ENCODE measurements around the gene RPL3. TPM values are rescaled to one million over a fixed set of nuclear protein-coding genes. Genes with fewer than 3 reads are reported as not detected.
A peak's percentile ranks its signal among the peaks of the same experiment; 100 is the strongest.
"Not testable (repeated sequence)": the region's sequence is repeated elsewhere in the genome, so short reads cannot be mapped to it uniquely, and the experiment has no call there.

The RPL3 gene
- total and polyA plus RNA-seq, 3 experiments from 2014 or later: 2,574 to 3,654 (median 2,607) TPM

- ChIA-PET CTCF (interaction anchor here (0.9 to 2.4 kb wide), 13 partner anchors 8 to 576 kb away, joined by 3 to 13 read pairs (median 3); partner anchors contain the start of gene ATF4), POLR2A (interaction anchor here (0.5 to 1.0 kb wide), 2 partner anchors 183 to 186 kb away, joined by 3 read pairs; no protein-coding TSS in a partner anchor)
- Mint-ChIP-seq H3K4me3 (no peak overlapping the region), H3K27me3 (peaks cover 8 to 18% of the 10 kb centered on the region in 2 donors), H3K9me3 (no peaks in the 10 kb centered on the region), H3K36me3 (no peaks in the 10 kb centered on the region), H3K4me1 (peaks cover 3 to 5% (median 5%) of the 10 kb centered on the region in 3 donors), H3K27ac (peak overlapping the region in 1 of 8 donors; percentile 4)
- DNase-seq: peak; percentile 24 to 70 (median 45)
- H3K9me3 ChIP-seq (ENCODE audit: low read length): no peaks in the 10 kb centered on the region
- H3K27me3 ChIP-seq (ENCODE audit: insufficient read depth, low read length, poor library complexity, severe bottlenecking): no peaks in the 10 kb centered on the region
- H3K27ac ChIP-seq (ENCODE audit: low read depth, low read length): no peak overlapping the region
- H3K36me3 ChIP-seq (ENCODE audit: insufficient read depth, low read length): no peaks in the 10 kb centered on the region
- no peak overlapping the region for H3K4me3 ChIP-seq (ENCODE audit: low read length)
- H3K4me1 ChIP-seq (ENCODE audit: insufficient read depth, low read length): no peaks in the 10 kb centered on the region
Measured at GRCh38 chr22:39343259-39344045, 24.0 kb upstream of the RPL3 start.

GRCh38 chr22:39341179-39341578 lies 21.8 kb upstream of the RPL3 start:
- POLR2A ChIA-PET: no interaction called here
- no peak for DNase-seq
- Histone ChIP-seq H3K4me1 (ENCODE audit: insufficient read depth, low read length) (no peaks in the 10 kb centered on the region), H3K27ac (ENCODE audit: low read depth, low read length) (no peak overlapping the region), H3K9me3 (ENCODE audit: low read length) (no peaks in the 10 kb centered on the region), H3K36me3 (ENCODE audit: insufficient read depth, low read length) (no peaks in the 10 kb centered on the region), H3K4me3 (ENCODE audit: low read length) (no peak overlapping the region), H3K27me3 (ENCODE audit: insufficient read depth, low read length, poor library complexity, severe bottlenecking) (no peaks in the 10 kb centered on the region)
- CTCF ChIA-PET: no interaction called here
- H3K9me3 Mint-ChIP-seq: no peaks in the 10 kb centered on the region
- no peaks in the 10 kb centered on the region for H3K36me3 Mint-ChIP-seq
- H3K4me1 Mint-ChIP-seq: peaks cover 3 to 5% (median 5%) of the 10 kb centered on the region in 3 donors
- peaks cover 7 to 12% of the 10 kb centered on the region in 2 donors for H3K27me3 Mint-ChIP-seq
- H3K27ac Mint-ChIP-seq: no peak overlapping the region
- H3K4me3 Mint-ChIP-seq: no peak overlapping the region

GRCh38 chr22:39339775-39340174 lies 20.4 kb upstream of the RPL3 start:
- H3K4me3 Mint-ChIP-seq; H3K4me1 Mint-ChIP-seq; H3K4me3 ChIP-seq (ENCODE audit: low read length); H3K27me3 ChIP-seq (ENCODE audit: insufficient read depth, low read length, poor library complexity, severe bottlenecking); H3K27ac Mint-ChIP-seq; H3K36me3 ChIP-seq (ENCODE audit: insufficient read depth, low read length); DNase-seq; H3K9me3 ChIP-seq (ENCODE audit: low read length); H3K4me1 ChIP-seq (ENCODE audit: insufficient read depth, low read length); H3K9me3 Mint-ChIP-seq; H3K36me3 Mint-ChIP-seq; H3K27ac ChIP-seq (ENCODE audit: low read depth, low read length); POLR2A ChIA-PET: not testable (repeated sequence)
- CTCF ChIA-PET: interaction anchor here (0.8 kb wide), 1 partner anchor 73 kb away, joined by 3 read pairs; no protein-coding TSS in a partner anchor
- H3K27me3 Mint-ChIP-seq: peaks cover 9 to 12% of the 10 kb centered on the region in 2 donors

GRCh38 chr22:39336411-39336810 lies 17.0 kb upstream of the RPL3 start:
- no peaks in the 10 kb centered on the region for H3K9me3 Mint-ChIP-seq
- ChIA-PET POLR2A (no interaction called here), CTCF (interaction anchor here (0.7 kb wide), 1 partner anchor 610 kb away, joined by 4 read pairs; no protein-coding TSS in a partner anchor)
- Histone ChIP-seq H3K4me1 (ENCODE audit: insufficient read depth, low read length) (peaks cover 5% of the 10 kb centered on the region), H3K36me3 (ENCODE audit: insufficient read depth, low read length) (no peaks in the 10 kb centered on the region), H3K27me3 (ENCODE audit: insufficient read depth, low read length, poor library complexity, severe bottlenecking) (no peaks in the 10 kb centered on the region), H3K9me3 (ENCODE audit: low read length) (no peaks in the 10 kb centered on the region), H3K4me3 (ENCODE audit: low read length) (no peak overlapping the region), H3K27ac (ENCODE audit: low read depth, low read length) (no peak overlapping the region)
- no peak overlapping the region for H3K27ac Mint-ChIP-seq
- H3K4me1 Mint-ChIP-seq: no peaks in the 10 kb centered on the region
- peaks cover 4% of the 10 kb centered on the region in 2 donors for H3K27me3 Mint-ChIP-seq
- H3K36me3 Mint-ChIP-seq: no peaks in the 10 kb centered on the region
- DNase-seq: no peak
- H3K4me3 Mint-ChIP-seq: no peak overlapping the region

- Histone ChIP-seq H3K4me3 (ENCODE audit: low read length) (no peak overlapping the region), H3K27ac (ENCODE audit: low read depth, low read length) (no peak overlapping the region), H3K4me1 (ENCODE audit: insufficient read depth, low read length) (peaks cover 5% of the 10 kb centered on the region), H3K27me3 (ENCODE audit: insufficient read depth, low read length, poor library complexity, severe bottlenecking) (no peaks in the 10 kb centered on the region), H3K9me3 (ENCODE audit: low read length) (no peaks in the 10 kb centered on the region), H3K36me3 (ENCODE audit: insufficient read depth, low read length) (no peaks in the 10 kb centered on the region)
- Mint-ChIP-seq H3K4me3 (no peak overlapping the region), H3K27me3 (peaks cover 0 to 3% of the 10 kb centered on the region in 2 donors), H3K36me3 (no peaks in the 10 kb centered on the region), H3K27ac (no peak overlapping the region), H3K4me1 (no peaks in the 10 kb centered on the region), H3K9me3 (no peaks in the 10 kb centered on the region)
- no peak for DNase-seq
- CTCF ChIA-PET: interaction anchor here (1.3 to 2.1 kb wide), 3 partner anchors 13 to 162 kb away, joined by 3 to 6 read pairs (median 6); partner anchors contain the start of gene RPL3
- POLR2A ChIA-PET: no interaction called here
Measured at GRCh38 chr22:39332441-39333064, 13.1 kb upstream of the RPL3 start.

- CTCF ChIA-PET: interaction anchor here (1.1 to 1.5 kb wide), 3 partner anchors 13 to 200 kb away, joined by 3 to 4 read pairs (median 3); no protein-coding TSS in a partner anchor
- not testable (repeated sequence) for H3K27me3 ChIP-seq (ENCODE audit: insufficient read depth, low read length, poor library complexity, severe bottlenecking); H3K4me1 Mint-ChIP-seq; H3K9me3 ChIP-seq (ENCODE audit: low read length); H3K27ac Mint-ChIP-seq; H3K27ac ChIP-seq (ENCODE audit: low read depth, low read length); H3K4me3 ChIP-seq (ENCODE audit: low read length); H3K36me3 Mint-ChIP-seq; H3K36me3 ChIP-seq (ENCODE audit: insufficient read depth, low read length); H3K4me3 Mint-ChIP-seq; H3K9me3 Mint-ChIP-seq; H3K4me1 ChIP-seq (ENCODE audit: insufficient read depth, low read length); DNase-seq; H3K27me3 Mint-ChIP-seq
- POLR2A ChIA-PET: interaction anchor here (1.0 kb wide), 1 partner anchor 11 kb away, joined by 5 read pairs; the partner anchor contains the start of gene RPL3
Measured at GRCh38 chr22:39330553-39330952, 11.1 kb upstream of the RPL3 start.

GRCh38 chr22:39327995-39328754 lies 8.8 kb upstream of the RPL3 start:
- H3K36me3 ChIP-seq (ENCODE audit: insufficient read depth, low read length): no peaks in the 10 kb centered on the region
- CTCF ChIA-PET: no interaction called here

More at GRCh38 chr22:39327995-39328754, 8.8 kb upstream of the RPL3 start:
- POLR2A ChIA-PET: no interaction called here
- H3K27ac Mint-ChIP-seq: no peak overlapping the region
- Histone ChIP-seq H3K4me1 (ENCODE audit: insufficient read depth, low read length) (peaks cover 5% of the 10 kb centered on the region), H3K4me3 (ENCODE audit: low read length) (no peak overlapping the region), H3K27me3 (ENCODE audit: insufficient read depth, low read length, poor library complexity, severe bottlenecking) (no peaks in the 10 kb centered on the region), H3K27ac (ENCODE audit: low read depth, low read length) (no peak overlapping the region), H3K9me3 (ENCODE audit: low read length) (no peaks in the 10 kb centered on the region)
- no peaks in the 10 kb centered on the region for H3K36me3 Mint-ChIP-seq
- no peak overlapping the region for H3K4me3 Mint-ChIP-seq
- peaks cover 0 to 2% of the 10 kb centered on the region in 2 donors for H3K27me3 Mint-ChIP-seq
- H3K9me3 Mint-ChIP-seq: no peaks in the 10 kb centered on the region
- DNase-seq: no peak
- H3K4me1 Mint-ChIP-seq: no peaks in the 10 kb centered on the region

Data from CD8-positive, alpha-beta memory T cell (primary cell).